ENCODE data around the gene PHF21B.

PHF21B gene

GRCh38 chr22:44956840-44957767 is 52.7 kb downstream of the PHF21B start:
- no peak for DNase-seq

GRCh38 chr22:44955102-44955501 is 54.7 kb downstream of the PHF21B start:
- DNase-seq = no peak

GRCh38 chr22:44954149-44954548 is 55.7 kb downstream of the PHF21B start:
- no peak for DNase-seq

GRCh38 chr22:44952863-44953746 is 56.7 kb downstream of the PHF21B start:
- no peak for DNase-seq

GRCh38 chr22:44951510-44951816 is 58.3 kb downstream of the PHF21B start:
- no peak for DNase-seq

- no peak for DNase-seq
These were observed 58.8 kb downstream of the PHF21B start for GRCh38 chr22:44950806-44951509.

GRCh38 chr22:44947846-44948245 is 62.0 kb downstream of the PHF21B start:
- DNase-seq = no peak

GRCh38 chr22:44947049-44947448 is 62.8 kb downstream of the PHF21B start:
- no peak for DNase-seq

- DNase-seq = no peak
These were observed 64.8 kb downstream of the PHF21B start for GRCh38 chr22:44944883-44945601.

- no peak for DNase-seq
These were observed 66.0 kb downstream of the PHF21B start for GRCh38 chr22:44943701-44944324.

GRCh38 chr22:44942979-44943700 is 66.7 kb downstream of the PHF21B start:
- no peak for DNase-seq

GRCh38 chr22:44942056-44942455 is 67.7 kb downstream of the PHF21B start:
- no peak for DNase-seq

GRCh38 chr22:44941207-44941606 is 68.6 kb downstream of the PHF21B start:
- DNase-seq = no peak

GRCh38 chr22:44940130-44940529 is 69.7 kb downstream of the PHF21B start:
- no peak for DNase-seq

GRCh38 chr22:44939451-44939850 is 70.4 kb downstream of the PHF21B start:
- no peak for DNase-seq

- no peak for DNase-seq
These were observed 70.9 kb downstream of the PHF21B start for GRCh38 chr22:44938886-44939285.

GRCh38 chr22:44937216-44937615 is 72.6 kb downstream of the PHF21B start:
- DNase-seq = no peak

GRCh38 chr22:44936201-44936600 is 73.6 kb downstream of the PHF21B start:
- DNase-seq = no peak

GRCh38 chr22:44935724-44936123 is 74.1 kb downstream of the PHF21B start:
- no peak for DNase-seq

GRCh38 chr22:44934454-44934735 is 75.4 kb downstream of the PHF21B start:
- no peak for DNase-seq

- no peak for DNase-seq
These were observed 75.9 kb downstream of the PHF21B start for GRCh38 chr22:44933666-44934453.
